Measurements from ENCODE around the gene MTA2. TPM values are rescaled to one million over a fixed set of nuclear protein-coding genes. Genes with fewer than 3 reads are reported as not detected.

MTA2 gene
- total RNA-seq, 5 donors from 2014 or later (not counting 1 experiment from before 2014, with no cell fraction given): 151 to 185 (median 184) TPM

DNA sequence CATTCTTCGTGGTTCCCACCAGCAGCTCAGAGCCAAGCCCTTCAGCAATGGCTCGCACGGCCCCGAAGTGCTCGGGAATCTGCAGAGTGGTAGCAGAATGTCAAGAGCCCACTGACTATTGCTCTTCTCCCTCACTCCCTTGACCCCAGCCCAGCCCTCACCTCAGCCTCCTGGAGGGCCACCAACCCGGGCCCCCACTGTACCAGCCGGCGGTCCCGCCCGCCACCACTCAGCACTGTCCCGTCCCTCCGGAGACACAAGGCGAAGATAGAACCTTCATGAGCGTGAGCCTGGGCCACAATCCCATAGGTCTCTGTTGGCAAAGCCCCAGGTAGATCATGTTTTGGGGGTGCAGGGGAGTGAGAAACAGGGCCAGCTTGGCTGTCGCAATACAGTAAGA lies 4.2 kb upstream of the MTA2 start:
- ChIA-PET CTCF (no interaction called here), POLR2A (interaction anchor here (0.6 to 0.8 kb wide), 2 partner anchors 40 to 166 kb away, joined by 3 to 5 read pairs; partner anchors contain the start of genes GANAB (in 1 of the 2) and TAF6L (in 1 of the 2))
- no peaks in the 10 kb centered on the region for H3K27me3 Mint-ChIP-seq
- no peak for DNase-seq
- ATAC-seq (replicated peaks in 1 of 4): no peak
- H3K27ac Mint-ChIP-seq: no peak overlapping the region
- H3K4me3 ChIP-seq (ENCODE audit: control insufficient read depth in 1 of 2, extremely low read depth in 1 of 2, low read length in 1 of 2): no peak overlapping the region
- H3K36me3 ChIP-seq (ENCODE audit: control insufficient read depth in 2 of 2, extremely low read depth in 1 of 2, insufficient read depth in 1 of 2, low read length in 1 of 2): peaks cover 10 to 74% of the 10 kb centered on the region in 2 donors
- H3K27me3 ChIP-seq (replicated peaks in 1 of 2; ENCODE audit: control insufficient read depth in 2 of 2, extremely low read depth in 1 of 2, insufficient read depth in 2 of 2, low read length in 1 of 2): no peaks in the 10 kb centered on the region
- WGBS (ENCODE audit: insufficient coverage): 98% methylated on average over 5 of the region's 15 CpGs
- peaks cover 46 to 53% (median 49%) of the 10 kb centered on the region in 3 donors for H3K4me1 Mint-ChIP-seq
- H3K4me3 Mint-ChIP-seq: no peak overlapping the region
- no peaks in the 10 kb centered on the region for H3K9me3 ChIP-seq
- H3K27ac ChIP-seq (ENCODE audit: low read length): no peak overlapping the region
- no peaks in the 10 kb centered on the region for H3K9me3 Mint-ChIP-seq
- H3K4me1 ChIP-seq (ENCODE audit: control insufficient read depth in 1 of 2, extremely low read depth in 1 of 2, insufficient read depth in 2 of 2, low read length in 2 of 2): peaks cover 2 to 46% of the 10 kb centered on the region in 2 experiments
- H3K36me3 Mint-ChIP-seq: peaks cover 42% of the 10 kb centered on the region

GRCh38 chr11:62605467-62605866 lies 3.8 kb upstream of the MTA2 start:
- WGBS (ENCODE audit: insufficient coverage): 100% methylated on average over 3 of the region's 6 CpGs
- H3K4me3 ChIP-seq (ENCODE audit: control insufficient read depth in 1 of 2, extremely low read depth in 1 of 2, low read length in 1 of 2): no peak overlapping the region
- CTCF ChIA-PET: no interaction called here
- peaks cover 1 to 44% of the 10 kb centered on the region in 2 experiments for H3K4me1 ChIP-seq (ENCODE audit: control insufficient read depth in 1 of 2, extremely low read depth in 1 of 2, insufficient read depth in 2 of 2, low read length in 2 of 2)
- Mint-ChIP-seq H3K36me3 (peaks cover 40% of the 10 kb centered on the region), H3K4me3 (no peak overlapping the region), H3K4me1 (peaks cover 46 to 52% (median 47%) of the 10 kb centered on the region in 3 donors), H3K27ac (no peak overlapping the region), H3K27me3 (no peaks in the 10 kb centered on the region), H3K9me3 (no peaks in the 10 kb centered on the region)
- DNase-seq (no peak), ATAC-seq (replicated peaks in 1 of 4) (no peak)
- H3K9me3 ChIP-seq: no peaks in the 10 kb centered on the region
- POLR2A ChIA-PET: interaction anchor here (0.6 to 0.8 kb wide), 3 partner anchors 41 to 175 kb away, joined by 3 to 5 read pairs (median 3); partner anchors contain the start of genes GANAB (in 1 of the 2) and TAF6L (in 1 of the 2)
- H3K36me3 ChIP-seq (ENCODE audit: control insufficient read depth in 2 of 2, extremely low read depth in 1 of 2, insufficient read depth in 1 of 2, low read length in 1 of 2): peaks cover 10 to 70% of the 10 kb centered on the region in 2 donors
- no peaks in the 10 kb centered on the region for H3K27me3 ChIP-seq (replicated peaks in 1 of 2; ENCODE audit: control insufficient read depth in 2 of 2, extremely low read depth in 1 of 2, insufficient read depth in 2 of 2, low read length in 1 of 2)
- no peak overlapping the region for H3K27ac ChIP-seq (ENCODE audit: low read length)

DNA sequence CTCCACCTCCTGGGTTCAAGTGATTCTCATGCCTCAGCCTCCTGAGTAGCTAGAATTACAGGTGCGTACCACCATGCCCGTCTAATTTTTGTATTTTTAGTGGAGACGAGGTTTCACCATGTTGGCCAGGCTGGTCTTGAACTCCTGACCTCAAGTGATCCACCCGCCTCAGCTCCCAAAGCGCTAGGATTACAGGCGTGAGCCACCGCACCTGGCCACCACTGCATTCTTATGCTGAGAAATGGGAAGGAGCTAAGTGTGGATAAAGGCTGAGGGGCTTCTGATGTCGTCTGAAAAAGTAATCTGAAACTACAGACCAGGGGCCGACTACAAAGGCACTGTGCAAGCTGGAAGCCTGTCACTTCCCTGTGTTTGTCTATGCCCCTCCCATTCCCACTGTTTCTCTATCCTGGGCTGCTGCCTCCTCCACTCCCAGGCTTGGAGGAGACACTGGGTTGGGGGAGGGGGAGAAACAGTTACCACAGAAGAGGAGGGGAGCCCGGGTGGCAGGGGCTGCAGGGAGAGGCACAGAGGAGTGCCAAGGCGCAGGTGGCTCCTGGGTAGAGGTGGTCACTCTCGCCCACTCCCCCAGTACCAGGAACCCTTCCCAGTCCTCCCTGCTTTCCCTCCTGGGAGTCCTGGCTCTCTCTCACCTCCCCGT lies 2.9 kb upstream of the MTA2 start:
- Histone ChIP-seq H3K4me1 (ENCODE audit: control insufficient read depth in 1 of 2, extremely low read depth in 1 of 2, insufficient read depth in 2 of 2, low read length in 2 of 2) (peaks cover 8 to 44% of the 10 kb centered on the region in 2 experiments), H3K36me3 (ENCODE audit: control insufficient read depth in 2 of 2, extremely low read depth in 1 of 2, insufficient read depth in 1 of 2, low read length in 1 of 2) (peaks cover 10 to 64% of the 10 kb centered on the region in 2 donors), H3K4me3 (ENCODE audit: control insufficient read depth in 1 of 2, extremely low read depth in 1 of 2, low read length in 1 of 2) (no peak overlapping the region), H3K27ac (ENCODE audit: low read length) (no peak overlapping the region), H3K27me3 (replicated peaks in 1 of 2; ENCODE audit: control insufficient read depth in 2 of 2, extremely low read depth in 1 of 2, insufficient read depth in 2 of 2, low read length in 1 of 2) (no peaks in the 10 kb centered on the region), H3K9me3 (no peaks in the 10 kb centered on the region)
- 98% methylated on average over 4 of the region's 13 CpGs for WGBS (ENCODE audit: insufficient coverage)
- Mint-ChIP-seq H3K4me1 (peaks cover 46 to 54% (median 48%) of the 10 kb centered on the region in 3 donors), H3K27ac (peak overlapping the region in 1 of 2 donors; percentile 82), H3K4me3 (peak overlapping the region in 1 of 3 donors; percentile 10), H3K9me3 (no peaks in the 10 kb centered on the region), H3K36me3 (peaks cover 41% of the 10 kb centered on the region), H3K27me3 (no peaks in the 10 kb centered on the region)
- ChIA-PET CTCF (no interaction called here), POLR2A (interaction anchor here (0.5 to 1.0 kb wide), 7 partner anchors 12 to 70 kb away, joined by 3 to 6 read pairs (median 4); partner anchors contain the start of gene B3GAT3 (in 1 of the 2))
- DNase-seq: no peak
- ATAC-seq (replicated peaks in 1 of 4): no peak

DNA sequence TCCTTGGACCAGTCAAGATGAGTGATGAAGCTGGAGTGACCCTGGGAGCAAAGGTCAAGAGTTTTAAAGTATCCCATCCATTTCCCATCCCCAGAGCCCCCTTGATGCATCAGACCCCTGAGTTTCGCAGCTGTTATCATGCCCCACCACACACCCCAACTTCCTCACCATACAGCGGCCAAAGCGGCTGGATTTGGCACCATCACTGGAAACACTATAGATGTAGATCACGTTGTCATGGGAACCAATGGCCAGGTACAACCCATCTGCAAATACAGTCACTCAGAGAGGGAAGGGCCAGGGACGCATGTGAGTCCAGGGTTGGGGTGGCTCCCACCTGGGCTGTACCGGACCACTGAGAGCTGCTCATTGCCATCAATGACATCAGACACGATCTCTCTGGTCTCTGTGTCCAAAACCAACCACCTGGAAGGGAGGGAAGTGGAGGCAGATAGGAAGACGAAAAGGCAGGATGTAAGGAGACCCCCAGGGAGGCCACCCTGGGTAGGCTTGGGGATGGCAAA lies 2.2 kb upstream of the MTA2 start:
- Mint-ChIP-seq H3K4me1 (peaks cover 47 to 55% (median 49%) of the 10 kb centered on the region in 3 donors), H3K9me3 (no peaks in the 10 kb centered on the region), H3K27ac (peak overlapping the region; percentile 74 to 82), H3K27me3 (no peaks in the 10 kb centered on the region), H3K4me3 (peak overlapping the region; percentile 59 to 71 (median 71)), H3K36me3 (peaks cover 41% of the 10 kb centered on the region)
- ATAC-seq (replicated peaks in 1 of 4): no peak
- peaks cover 10 to 56% of the 10 kb centered on the region in 2 donors for H3K36me3 ChIP-seq (ENCODE audit: control insufficient read depth in 2 of 2, extremely low read depth in 1 of 2, insufficient read depth in 1 of 2, low read length in 1 of 2)
- no peak overlapping the region for H3K27ac ChIP-seq (ENCODE audit: low read length)
- POLR2A ChIA-PET: interaction anchor here (0.5 to 1.0 kb wide), 5 partner anchors 11 to 71 kb away, joined by 3 to 4 read pairs (median 4); no protein-coding TSS in a partner anchor
- no peaks in the 10 kb centered on the region for H3K27me3 ChIP-seq (replicated peaks in 1 of 2; ENCODE audit: control insufficient read depth in 2 of 2, extremely low read depth in 1 of 2, insufficient read depth in 2 of 2, low read length in 1 of 2)
- WGBS (ENCODE audit: insufficient coverage): 100% methylated on average over 4 of the region's 8 CpGs
- DNase-seq: no peak
- CTCF ChIA-PET: no interaction called here
- peaks cover 10 to 41% of the 10 kb centered on the region in 2 experiments for H3K4me1 ChIP-seq (ENCODE audit: control insufficient read depth in 1 of 2, extremely low read depth in 1 of 2, insufficient read depth in 2 of 2, low read length in 2 of 2)
- no peak overlapping the region for H3K4me3 ChIP-seq (ENCODE audit: control insufficient read depth in 1 of 2, extremely low read depth in 1 of 2, low read length in 1 of 2)
- no peaks in the 10 kb centered on the region for H3K9me3 ChIP-seq

GRCh38 chr11:62603072-62603408 lies 1.4 kb upstream of the MTA2 start:
- DNase-seq: no peak
- H3K36me3 ChIP-seq (ENCODE audit: control insufficient read depth in 2 of 2, extremely low read depth in 1 of 2, insufficient read depth in 1 of 2, low read length in 1 of 2): peaks cover 10 to 56% of the 10 kb centered on the region in 2 donors
- WGBS (ENCODE audit: insufficient coverage): 98% methylated on average over 11 of the region's 13 CpGs
- Mint-ChIP-seq H3K4me3 (peak overlapping the region; percentile 59 to 71 (median 71)), H3K36me3 (peaks cover 44% of the 10 kb centered on the region), H3K4me1 (peaks cover 51 to 57% (median 54%) of the 10 kb centered on the region in 3 donors), H3K27me3 (no peaks in the 10 kb centered on the region), H3K27ac (peak overlapping the region; percentile 74 to 82), H3K9me3 (no peaks in the 10 kb centered on the region)
- no peaks in the 10 kb centered on the region for H3K9me3 ChIP-seq
- peaks cover 14 to 41% of the 10 kb centered on the region in 2 experiments for H3K4me1 ChIP-seq (ENCODE audit: control insufficient read depth in 1 of 2, extremely low read depth in 1 of 2, insufficient read depth in 2 of 2, low read length in 2 of 2)
- ATAC-seq (replicated peaks in 1 of 4): no peak
- no peak overlapping the region for H3K4me3 ChIP-seq (ENCODE audit: control insufficient read depth in 1 of 2, extremely low read depth in 1 of 2, low read length in 1 of 2)
- CTCF ChIA-PET: no interaction called here
- H3K27me3 ChIP-seq (replicated peaks in 1 of 2; ENCODE audit: control insufficient read depth in 2 of 2, extremely low read depth in 1 of 2, insufficient read depth in 2 of 2, low read length in 1 of 2): no peaks in the 10 kb centered on the region
- no peak overlapping the region for H3K27ac ChIP-seq (ENCODE audit: low read length)
- POLR2A ChIA-PET: interaction anchor here in 1 of 2 donors (0.5 kb wide), 1 partner anchor 227 kb away, joined by 3 read pairs; no protein-coding TSS in a partner anchor

Measured in T-cell (primary cell).